ENCODE results near the gene FOLR3. TPM values are rescaled to one million over a fixed set of nuclear protein-coding genes. Genes with fewer than 3 reads are reported as not detected.
"Not testable (repeated sequence)": the region's sequence is repeated elsewhere in the genome, so short reads cannot be mapped to it uniquely, and the experiment has no call there.

The FOLR3 gene
- total RNA-seq: not detected

DNA sequence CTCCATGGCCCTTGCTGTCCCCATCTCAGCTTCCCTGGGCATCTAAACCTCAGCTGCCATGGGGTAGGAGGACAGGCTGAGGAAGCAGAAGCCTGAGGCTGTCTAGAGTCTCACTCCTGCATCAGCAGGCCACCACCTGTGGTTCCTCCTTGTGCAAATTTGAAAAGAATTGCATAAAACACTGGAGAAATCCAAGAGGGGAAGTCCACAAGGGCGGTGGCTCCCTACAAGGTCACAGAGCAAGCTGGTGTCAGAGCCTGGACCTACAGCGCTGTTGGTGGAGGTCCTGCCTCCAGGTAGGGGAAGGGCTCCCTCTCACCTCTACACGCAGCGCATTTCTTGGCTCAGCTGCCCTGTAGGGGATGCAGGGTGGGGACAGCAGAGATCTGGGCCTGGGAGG, at the start of gene FOLR3:
Gene FOLR3, plus strand, starts transcription at position 253 of the 400 bp plus-strand sequence. CDS start 228 bp downstream, outside the sequence.
- not testable (repeated sequence) for H3K27ac Mint-ChIP-seq, H3K9me3 Mint-ChIP-seq, DNase-seq, H3K4me3 Mint-ChIP-seq, H3K36me3 Mint-ChIP-seq, H3K4me1 Mint-ChIP-seq
- peaks cover 12% of the 10 kb centered on the region for H3K27me3 Mint-ChIP-seq

GRCh38 chr11:72088076-72088808, 47.3 kb upstream of the FOLR3 start:
- H3K36me3 Mint-ChIP-seq: no peaks in the 10 kb centered on the region
- H3K4me1 Mint-ChIP-seq: peaks cover 6% of the 10 kb centered on the region
- no peak overlapping the region for H3K4me3 Mint-ChIP-seq
- no peaks in the 10 kb centered on the region for H3K27me3 Mint-ChIP-seq
- no peaks in the 10 kb centered on the region for H3K9me3 Mint-ChIP-seq
- H3K27ac Mint-ChIP-seq: peak overlapping the region; percentile 39
- no peak for DNase-seq

DNA sequence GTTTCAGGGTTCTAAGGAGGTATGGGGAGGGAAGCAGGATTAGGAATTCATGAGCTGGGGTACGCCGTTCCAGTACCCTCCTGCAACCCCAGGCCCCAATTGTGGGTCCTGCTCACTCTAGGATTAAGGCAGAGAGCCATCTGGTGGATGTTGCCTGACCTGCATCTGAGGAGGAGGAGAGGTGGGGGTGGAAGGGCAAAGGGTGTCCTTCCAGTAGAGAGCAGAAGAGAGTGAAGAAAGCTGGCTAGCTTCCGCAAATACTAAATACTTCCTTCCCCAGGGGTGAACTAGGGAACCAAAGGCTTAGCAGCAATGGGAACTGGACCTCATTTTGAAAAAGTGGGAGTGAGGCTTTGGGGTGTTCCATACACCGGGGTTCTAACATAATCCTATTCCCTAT, 44.2 kb upstream of the FOLR3 start:
- peak; percentile 54 for DNase-seq
- Mint-ChIP-seq H3K9me3 (no peaks in the 10 kb centered on the region), H3K27ac (no peak overlapping the region), H3K36me3 (no peaks in the 10 kb centered on the region), H3K27me3 (no peaks in the 10 kb centered on the region), H3K4me3 (no peak overlapping the region), H3K4me1 (peaks cover 6% of the 10 kb centered on the region)

DNA sequence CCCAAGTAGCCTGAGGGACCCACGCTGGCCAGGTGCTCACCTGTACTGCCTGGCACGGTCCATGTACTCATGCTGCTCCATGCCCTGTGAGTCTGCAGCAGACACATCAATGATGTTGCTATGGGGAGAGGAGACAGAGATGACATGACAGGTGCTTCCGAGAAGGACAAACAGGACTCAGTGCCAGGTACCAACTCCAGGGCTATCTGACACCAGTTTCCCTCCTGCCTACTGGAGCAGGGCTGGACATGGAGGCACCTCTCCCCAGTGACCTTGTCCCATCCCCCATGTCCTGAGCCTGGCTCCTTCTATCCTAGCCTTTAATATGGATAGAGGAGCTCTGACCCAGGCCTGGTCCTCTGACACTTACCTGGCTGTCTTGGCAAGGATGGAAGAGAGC, 36.8 kb upstream of the FOLR3 start:
- no peaks in the 10 kb centered on the region for H3K27me3 Mint-ChIP-seq
- peaks cover 19% of the 10 kb centered on the region for H3K36me3 Mint-ChIP-seq
- no peak overlapping the region for H3K27ac Mint-ChIP-seq
- peaks cover 33% of the 10 kb centered on the region for H3K4me1 Mint-ChIP-seq
- no peak for DNase-seq
- no peaks in the 10 kb centered on the region for H3K9me3 Mint-ChIP-seq
- no peak overlapping the region for H3K4me3 Mint-ChIP-seq

GRCh38 chr11:72100009-72100408, 35.5 kb upstream of the FOLR3 start:
- H3K4me1 Mint-ChIP-seq: peaks cover 39% of the 10 kb centered on the region
- H3K36me3 Mint-ChIP-seq: peaks cover 23% of the 10 kb centered on the region
- no peak overlapping the region for H3K27ac Mint-ChIP-seq
- H3K9me3 Mint-ChIP-seq: no peaks in the 10 kb centered on the region
- no peak overlapping the region for H3K4me3 Mint-ChIP-seq
- no peak for DNase-seq
- no peaks in the 10 kb centered on the region for H3K27me3 Mint-ChIP-seq

DNA sequence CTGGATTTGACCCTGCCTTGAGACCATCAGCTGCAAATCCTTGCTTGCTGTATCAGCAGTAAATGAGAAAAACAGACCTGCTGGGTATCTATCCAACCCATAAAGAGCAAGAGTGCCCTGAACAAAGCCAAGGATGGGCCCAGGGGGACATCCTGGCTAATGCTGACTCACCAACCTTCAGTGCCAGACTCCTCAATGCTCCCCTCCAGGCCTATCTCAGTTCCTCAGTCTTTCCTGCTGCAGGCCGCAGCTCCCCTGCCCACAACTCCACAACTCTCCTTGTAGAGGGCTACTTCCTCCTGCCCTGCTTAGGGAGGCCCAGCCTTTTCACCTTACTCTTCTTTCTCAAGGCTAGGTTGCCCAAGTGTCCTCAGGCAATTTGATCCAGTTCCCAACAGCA, 35.1 kb upstream of the FOLR3 start:
- DNase-seq: no peak
- Mint-ChIP-seq H3K4me3 (peak overlapping the region; percentile 93), H3K9me3 (no peaks in the 10 kb centered on the region), H3K36me3 (peaks cover 23% of the 10 kb centered on the region), H3K27me3 (no peaks in the 10 kb centered on the region), H3K4me1 (peaks cover 39% of the 10 kb centered on the region), H3K27ac (peak overlapping the region; percentile 74)

GRCh38 chr11:72102162-72102561, 33.4 kb upstream of the FOLR3 start:
- H3K27me3 Mint-ChIP-seq: no peaks in the 10 kb centered on the region
- no peaks in the 10 kb centered on the region for H3K9me3 Mint-ChIP-seq
- peak overlapping the region; percentile 93 for H3K4me3 Mint-ChIP-seq
- H3K27ac Mint-ChIP-seq: peak overlapping the region; percentile 91
- no peak for DNase-seq
- peaks cover 39% of the 10 kb centered on the region for H3K4me1 Mint-ChIP-seq
- peaks cover 23% of the 10 kb centered on the region for H3K36me3 Mint-ChIP-seq

GRCh38 chr11:72102631-72102945, 32.9 kb upstream of the FOLR3 start:
- no peak for DNase-seq
- H3K4me1 Mint-ChIP-seq: peaks cover 39% of the 10 kb centered on the region
- peaks cover 23% of the 10 kb centered on the region for H3K36me3 Mint-ChIP-seq
- peak overlapping the region; percentile 91 for H3K27ac Mint-ChIP-seq
- no peaks in the 10 kb centered on the region for H3K27me3 Mint-ChIP-seq
- no peaks in the 10 kb centered on the region for H3K9me3 Mint-ChIP-seq
- H3K4me3 Mint-ChIP-seq: peak overlapping the region; percentile 93

DNA sequence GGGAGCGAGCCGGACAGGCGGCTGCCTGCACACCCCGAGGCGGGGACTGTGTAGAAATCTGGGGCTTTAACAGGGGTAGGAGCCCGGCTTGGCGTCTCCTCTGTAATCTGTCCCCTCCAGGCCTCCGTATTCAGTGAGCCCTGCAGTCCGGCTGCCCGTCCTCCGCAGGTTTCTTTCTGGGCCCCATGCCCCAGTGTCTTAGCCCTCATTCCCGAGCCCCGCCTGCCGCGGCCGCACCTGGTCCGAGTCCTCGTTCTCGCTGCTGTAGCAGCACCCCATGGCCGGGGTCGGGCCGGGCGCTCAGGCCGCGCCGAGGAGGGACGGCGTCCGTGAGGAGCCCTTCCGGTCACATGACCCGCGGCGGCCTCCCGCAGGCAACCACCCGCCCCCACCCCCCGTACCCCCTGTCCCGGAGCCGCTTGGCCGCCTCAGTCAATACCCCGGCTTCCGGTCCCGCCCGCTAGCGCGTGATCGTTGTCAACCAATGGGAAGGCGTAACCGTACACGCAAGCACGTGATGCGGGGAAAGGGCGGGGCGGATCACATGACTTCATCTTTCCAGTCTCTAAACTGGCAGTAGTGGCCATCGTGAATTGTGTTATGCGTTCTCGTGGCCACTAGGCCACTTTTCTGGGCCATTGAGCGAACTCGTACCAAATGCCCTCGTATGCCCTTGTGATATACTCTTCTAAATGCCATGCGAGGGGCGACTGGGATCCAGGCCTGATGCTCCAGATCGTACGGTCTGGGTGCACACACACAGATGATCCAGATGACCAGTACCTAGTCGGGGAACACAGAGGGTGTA, 32.4 kb upstream of the FOLR3 start, which contains the start of gene LAMTOR1:
Gene LAMTOR1, minus strand, starts transcription at position 352 of the 808 bp plus-strand sequence. Its CDS starts 73 bp downstream, at position 279.
- peak; percentile 97 for DNase-seq
- Mint-ChIP-seq H3K27ac (peak within 1 kb of the TSS; percentile 91), H3K4me3 (peak within 1 kb of the TSS; percentile 93), H3K36me3 (peaks cover 25% of the 10 kb centered on the region), H3K4me1 (peaks cover 39% of the 10 kb centered on the region), H3K27me3 (no peaks in the 10 kb centered on the region), H3K9me3 (no peaks in the 10 kb centered on the region)

DNA sequence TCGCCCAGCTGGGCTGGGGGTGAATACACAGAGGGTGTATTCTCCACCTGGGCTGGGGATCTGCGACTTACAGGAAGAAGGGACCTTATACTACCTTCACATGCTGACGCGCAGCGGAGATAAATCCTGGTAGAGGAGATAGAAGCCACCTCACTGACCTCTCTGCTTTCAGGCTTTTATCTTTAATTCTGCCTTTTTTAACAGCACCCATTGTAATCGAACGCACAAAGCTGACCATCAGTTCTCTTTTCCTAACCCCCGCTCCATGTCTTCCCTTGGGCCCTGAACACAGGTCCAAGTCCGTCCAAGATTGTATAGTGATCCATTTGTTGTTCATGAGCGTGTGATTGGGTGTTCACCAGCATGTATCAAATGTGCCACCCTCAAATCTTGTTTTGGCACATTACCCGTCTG, 31.8 kb upstream of the FOLR3 start:
- no peaks in the 10 kb centered on the region for H3K27me3 Mint-ChIP-seq
- peaks cover 39% of the 10 kb centered on the region for H3K4me1 Mint-ChIP-seq
- H3K4me3 Mint-ChIP-seq: peak overlapping the region; percentile 93
- peak overlapping the region; percentile 91 for H3K27ac Mint-ChIP-seq
- no peaks in the 10 kb centered on the region for H3K9me3 Mint-ChIP-seq
- no peak for DNase-seq
- H3K36me3 Mint-ChIP-seq: peaks cover 25% of the 10 kb centered on the region

GRCh38 chr11:72105888-72106287, 29.6 kb upstream of the FOLR3 start, which contains the start of gene TOMT:
TSS of gene TOMT (plus strand) at chr11:72105924. CDS start at chr11:72105952, 28 bp downstream.
- Mint-ChIP-seq H3K4me1 (peaks cover 24% of the 10 kb centered on the region), H3K36me3 (peaks cover 23% of the 10 kb centered on the region), H3K4me3 (no peak within 1 kb of the TSS), H3K27me3 (no peaks in the 10 kb centered on the region), H3K9me3 (no peaks in the 10 kb centered on the region), H3K27ac (no peak within 1 kb of the TSS)
- no peak for DNase-seq

- DNase-seq: no peak
- peak overlapping the region; percentile 99 for H3K27ac Mint-ChIP-seq
- peaks cover 8% of the 10 kb centered on the region for H3K36me3 Mint-ChIP-seq
- no peaks in the 10 kb centered on the region for H3K27me3 Mint-ChIP-seq
- no peaks in the 10 kb centered on the region for H3K9me3 Mint-ChIP-seq
- H3K4me1 Mint-ChIP-seq: peaks cover 18% of the 10 kb centered on the region
- peak overlapping the region; percentile 94 for H3K4me3 Mint-ChIP-seq
These were observed 24.0 kb upstream of the FOLR3 start for GRCh38 chr11:72111300-72112142.

DNA sequence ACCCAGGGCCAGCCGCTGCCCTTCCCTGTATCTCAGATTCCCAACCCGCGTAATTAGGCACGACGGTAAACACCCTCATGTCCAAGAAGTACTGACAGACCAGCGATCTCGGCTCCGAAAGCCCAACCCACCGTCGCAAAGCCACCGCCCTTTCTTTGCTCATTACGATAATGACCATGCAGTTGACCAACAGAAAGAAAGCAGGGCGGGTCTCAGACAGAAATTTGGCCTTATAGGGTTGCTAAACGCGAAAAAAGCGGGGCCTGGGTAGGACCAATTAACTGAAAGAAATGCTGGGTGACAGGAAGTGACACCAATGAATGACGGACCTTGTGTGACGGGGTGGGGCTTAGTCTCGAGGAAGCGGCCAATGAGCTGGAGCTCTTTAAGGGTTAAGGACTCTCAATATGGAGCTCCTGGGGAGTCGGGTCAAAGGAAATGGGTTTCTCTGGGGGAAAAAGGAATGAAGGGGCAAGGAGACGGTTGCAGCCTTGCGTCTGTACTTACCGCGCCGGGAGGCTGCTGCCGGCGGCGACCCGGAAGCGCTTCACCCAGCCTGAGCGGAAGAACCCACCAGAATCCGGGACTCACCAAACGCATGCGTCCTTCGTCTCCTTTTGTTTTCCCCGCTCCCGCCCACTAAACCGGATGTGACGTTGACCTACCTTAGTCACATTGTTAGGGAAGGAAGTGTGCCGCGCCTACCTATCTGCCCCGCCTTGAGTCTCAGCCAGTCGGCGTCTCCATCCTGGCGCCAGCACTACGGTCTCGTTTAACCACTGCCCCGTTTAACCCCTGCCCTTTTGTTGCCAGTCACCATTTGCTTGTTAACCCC, 23.2 kb upstream of the FOLR3 start, which contains the start of gene ANAPC15:
Gene ANAPC15, minus strand, starts transcription at position 553 of the 835 bp plus-strand sequence. CDS start 1,419 bp downstream, outside the sequence.
- Mint-ChIP-seq H3K36me3 (peaks cover 8% of the 10 kb centered on the region), H3K27me3 (no peaks in the 10 kb centered on the region), H3K4me3 (peak within 1 kb of the TSS; percentile 94), H3K27ac (peak within 1 kb of the TSS; percentile 99), H3K4me1 (peaks cover 18% of the 10 kb centered on the region), H3K9me3 (no peaks in the 10 kb centered on the region)
- peak; percentile 95 for DNase-seq

Data from activated naive CD8-positive, alpha-beta T cell treated with anti-CD3 and anti-CD28 coated beads for 36 hours (primary cell).